Fibroblast of lung (primary cell): ENCODE results near the gene LHFPL2. TPM values are rescaled to one million over a fixed set of nuclear protein-coding genes. Genes with fewer than 3 reads are reported as not detected.

Experiments
- DNase-seq, 2 donors: peaks; one replicate each; pipeline versions ENCODE4 v3.0.0 to v3.0.0-alpha.2; 2010; ENCODE audit warnings: low read depth in 2 of 2
- H2AFZ ChIP-seq: 2 replicates; pipeline ENCODE4 v1.5.1; 2012; ENCODE audit warnings: low read length, control low read depth, inconsistent platforms
- H3K27ac ChIP-seq: 2 replicates; pipeline ENCODE4 v1.5.1; 2011; ENCODE audit warnings: low read length, control low read depth; ENCODE audit not compliant: insufficient read depth
- H3K27me3 ChIP-seq: 2 replicates; pipeline ENCODE4 v1.5.1; 2011; ENCODE audit warnings: mild to moderate bottlenecking, low read length; ENCODE audit not compliant: control insufficient read depth, insufficient read depth
- H3K36me3 ChIP-seq: 2 replicates; pipeline ENCODE4 v1.5.1; 2011; ENCODE audit warnings: low read length; ENCODE audit not compliant: control insufficient read depth, insufficient read depth
- H3K4me1 ChIP-seq: 2 replicates; pipeline ENCODE4 v1.5.1; 2011; ENCODE audit warnings: low read length; ENCODE audit not compliant: control insufficient read depth, insufficient read depth; ENCODE audit errors: extremely low read depth
- H3K4me2 ChIP-seq: 2 replicates; pipeline ENCODE4 v1.5.1; 2011; ENCODE audit warnings: low read length, control low read depth; ENCODE audit not compliant: insufficient read depth; ENCODE audit errors: extremely low read depth
- H3K4me3 ChIP-seq, 4 experiments: fragments of 200-600 bp in 1 of 4; sonication (generic) in 1 of 4; replicated peaks in 1 of 4; 2 replicates each; pipeline ENCODE4 v1.5.1; 2011 to 2016; ENCODE audit warnings: low read length in 4 of 4, low read depth in 3 of 4, mild to moderate bottlenecking in 3 of 4, control low read depth in 2 of 4, inconsistent platforms in 1 of 4, mixed read lengths in 1 of 4; ENCODE audit not compliant: insufficient read depth in 1 of 4; ENCODE audit errors: control extremely low read depth in 1 of 4
- H3K79me2 ChIP-seq: 2 replicates; pipeline ENCODE4 v1.5.1; 2012; ENCODE audit warnings: mild to moderate bottlenecking, low read length, inconsistent platforms; ENCODE audit not compliant: control insufficient read depth, insufficient read depth
- H3K9ac ChIP-seq: 2 replicates; pipeline ENCODE4 v1.5.1; 2011; ENCODE audit warnings: mild to moderate bottlenecking, low read length, control low read depth; ENCODE audit not compliant: insufficient read depth
- H3K9me3 ChIP-seq: 2 replicates; pipeline ENCODE4 v1.5.1; 2012; ENCODE audit warnings: low read depth, low read length; ENCODE audit not compliant: control insufficient read depth, insufficient read depth
- H4K20me1 ChIP-seq: 2 replicates; pipeline ENCODE4 v1.5.1; 2011; ENCODE audit warnings: low read length; ENCODE audit not compliant: control insufficient read depth, insufficient read depth; ENCODE audit errors: extremely low read depth
- EZH2 ChIP-seq: IDR thresholded peaks from 2 replicates; pipeline ENCODE4 v1.5.1; 2012; ENCODE audit warnings: low read length, control low read depth, mild to moderate bottlenecking; ENCODE audit errors: missing control alignments
- polyA plus RNA-seq, 2 donors: library from polyadenylated mRNA; depleted of rRNA in 1 of 2; stranded (reverse) in 1 of 2; unstranded in 1 of 2; fragments of >200 nt; gene quantifications; 2 replicates each; pipeline ENCODE4 v1.2.1, GENCODE V29; 2011 to 2012; ENCODE audit warnings: missing spikeins in 1 of 2
- total RNA-seq: library from RNA; depleted of rRNA; stranded (reverse); fragments of >200 nt; gene quantifications from 2 replicates; pipeline ENCODE4 v1.2.1, GENCODE V29; 2014
- TF ChIP-seq, protein P1 (sequence below), 2 donors: IDR thresholded peaks in 1 of 2; conservative IDR thresholded peaks in 1 of 2; 1 replicate in 1 of 2; 2 replicates in 1 of 2; pipeline ENCODE4 v1.5.1; 2011 to 2012; ENCODE audit warnings: low read length in 2 of 2, control low read depth in 1 of 2, inconsistent platforms in 1 of 2, low read depth in 1 of 2, mild to moderate bottlenecking in 1 of 2

The LHFPL2 gene
- total and polyA plus RNA-seq, 2 donors (not counting 1 experiment from before 2014, with no cell fraction given), result 13.7 to 51.4 TPM

DNA sequence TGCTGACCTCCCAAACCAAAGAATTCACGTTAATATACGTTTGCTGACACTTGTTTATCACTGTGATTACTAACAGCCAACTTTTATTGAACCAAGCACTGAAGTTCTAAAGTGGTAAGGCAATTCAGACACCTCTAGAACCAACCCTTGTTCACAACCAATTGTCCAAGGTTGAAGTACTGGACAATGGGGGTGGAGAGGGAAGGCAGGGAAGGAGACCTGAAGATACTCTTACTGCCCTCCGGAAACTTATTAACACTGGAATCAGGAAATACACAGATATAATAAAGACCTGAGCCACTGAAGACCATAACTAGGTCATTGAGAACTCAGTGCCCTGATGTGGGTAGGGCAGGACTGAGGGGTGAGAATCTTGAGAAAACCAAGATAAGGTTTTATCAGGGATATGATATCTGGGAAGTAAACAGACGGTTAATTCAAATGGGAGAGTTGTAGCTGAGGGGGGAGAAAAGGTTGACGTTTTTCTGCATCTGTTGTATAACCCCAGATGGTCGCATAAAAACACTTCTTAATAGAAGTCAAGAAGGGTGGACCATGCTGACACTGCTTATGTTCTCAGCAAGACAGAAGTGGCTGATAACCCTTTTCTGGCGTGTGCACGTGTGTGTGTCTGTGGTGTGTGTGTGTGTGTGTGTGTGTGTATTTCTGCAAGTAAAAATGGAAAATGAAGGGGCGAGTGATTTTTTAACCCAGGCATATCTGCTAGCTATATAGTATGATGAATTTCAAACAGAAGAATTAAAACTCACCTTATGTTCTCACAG lies 125.9 kb downstream of the LHFPL2 start:
- no peak for TF ChIP-seq EZH2
- TF ChIP-seq, protein P1, sequence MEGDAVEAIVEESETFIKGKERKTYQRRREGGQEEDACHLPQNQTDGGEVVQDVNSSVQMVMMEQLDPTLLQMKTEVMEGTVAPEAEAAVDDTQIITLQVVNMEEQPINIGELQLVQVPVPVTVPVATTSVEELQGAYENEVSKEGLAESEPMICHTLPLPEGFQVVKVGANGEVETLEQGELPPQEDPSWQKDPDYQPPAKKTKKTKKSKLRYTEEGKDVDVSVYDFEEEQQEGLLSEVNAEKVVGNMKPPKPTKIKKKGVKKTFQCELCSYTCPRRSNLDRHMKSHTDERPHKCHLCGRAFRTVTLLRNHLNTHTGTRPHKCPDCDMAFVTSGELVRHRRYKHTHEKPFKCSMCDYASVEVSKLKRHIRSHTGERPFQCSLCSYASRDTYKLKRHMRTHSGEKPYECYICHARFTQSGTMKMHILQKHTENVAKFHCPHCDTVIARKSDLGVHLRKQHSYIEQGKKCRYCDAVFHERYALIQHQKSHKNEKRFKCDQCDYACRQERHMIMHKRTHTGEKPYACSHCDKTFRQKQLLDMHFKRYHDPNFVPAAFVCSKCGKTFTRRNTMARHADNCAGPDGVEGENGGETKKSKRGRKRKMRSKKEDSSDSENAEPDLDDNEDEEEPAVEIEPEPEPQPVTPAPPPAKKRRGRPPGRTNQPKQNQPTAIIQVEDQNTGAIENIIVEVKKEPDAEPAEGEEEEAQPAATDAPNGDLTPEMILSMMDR (conservative IDR thresholded peaks at IDR 0.05 in 1 of 2, IDR thresholded peaks at IDR 0.05 in 1 of 2; ENCODE audit: low read depth in 1 of 2, low read length in 2 of 2), result no peak
- Histone ChIP-seq H3K4me3 (no peak overlapping the region), H3K4me1 (peaks cover 30% of the 10 kb centered on the region), H3K9me3 (no peaks in the 10 kb centered on the region), H4K20me1 (no peaks in the 10 kb centered on the region), H3K9ac (no peak overlapping the region), H3K36me3 (no peaks in the 10 kb centered on the region), H3K4me2 (no peak overlapping the region), H3K79me2 (no peaks in the 10 kb centered on the region), H3K27me3 (no peaks in the 10 kb centered on the region), H2AFZ (no peak overlapping the region), H3K27ac (no peak overlapping the region)
- DNase-seq, result no peak

DNA sequence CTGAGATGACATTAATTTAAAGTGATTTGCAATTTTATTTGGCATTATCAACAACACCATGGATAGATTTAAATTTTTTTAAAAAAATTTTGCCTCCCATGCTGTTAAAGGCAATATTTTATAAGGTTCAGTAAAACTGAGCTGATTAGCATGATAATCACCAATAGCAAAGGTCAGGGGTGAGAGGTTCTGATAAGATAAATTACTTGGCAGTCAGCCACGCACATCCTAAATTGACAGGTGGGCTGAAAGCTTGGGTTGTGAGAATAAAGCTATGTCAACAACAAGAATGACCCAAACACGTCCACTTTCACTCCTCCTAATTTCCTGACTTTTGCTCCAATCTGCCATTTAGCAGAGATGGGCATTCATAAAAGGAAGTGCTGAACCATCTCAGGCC lies 127.1 kb downstream of the LHFPL2 start:
- H3K4me1 ChIP-seq, result peaks cover 21% of the 10 kb centered on the region
- H4K20me1 ChIP-seq, result no peaks in the 10 kb centered on the region
- H3K36me3 ChIP-seq, result no peaks in the 10 kb centered on the region
- no peaks in the 10 kb centered on the region for H3K79me2 ChIP-seq
- H3K9ac ChIP-seq, result no peak overlapping the region
- no peak overlapping the region for H2AFZ ChIP-seq
- no peaks in the 10 kb centered on the region for H3K9me3 ChIP-seq
- no peak overlapping the region for H3K4me3 ChIP-seq
- TF ChIP-seq, protein P1 (conservative IDR thresholded peaks at IDR 0.05 in 1 of 2, IDR thresholded peaks at IDR 0.05 in 1 of 2; ENCODE audit: low read depth in 1 of 2, low read length in 2 of 2), result no peak
- TF ChIP-seq EZH2, result no peak
- no peak overlapping the region for H3K27ac ChIP-seq
- no peak for DNase-seq
- no peaks in the 10 kb centered on the region for H3K27me3 ChIP-seq
- H3K4me2 ChIP-seq, result no peak overlapping the region

DNA sequence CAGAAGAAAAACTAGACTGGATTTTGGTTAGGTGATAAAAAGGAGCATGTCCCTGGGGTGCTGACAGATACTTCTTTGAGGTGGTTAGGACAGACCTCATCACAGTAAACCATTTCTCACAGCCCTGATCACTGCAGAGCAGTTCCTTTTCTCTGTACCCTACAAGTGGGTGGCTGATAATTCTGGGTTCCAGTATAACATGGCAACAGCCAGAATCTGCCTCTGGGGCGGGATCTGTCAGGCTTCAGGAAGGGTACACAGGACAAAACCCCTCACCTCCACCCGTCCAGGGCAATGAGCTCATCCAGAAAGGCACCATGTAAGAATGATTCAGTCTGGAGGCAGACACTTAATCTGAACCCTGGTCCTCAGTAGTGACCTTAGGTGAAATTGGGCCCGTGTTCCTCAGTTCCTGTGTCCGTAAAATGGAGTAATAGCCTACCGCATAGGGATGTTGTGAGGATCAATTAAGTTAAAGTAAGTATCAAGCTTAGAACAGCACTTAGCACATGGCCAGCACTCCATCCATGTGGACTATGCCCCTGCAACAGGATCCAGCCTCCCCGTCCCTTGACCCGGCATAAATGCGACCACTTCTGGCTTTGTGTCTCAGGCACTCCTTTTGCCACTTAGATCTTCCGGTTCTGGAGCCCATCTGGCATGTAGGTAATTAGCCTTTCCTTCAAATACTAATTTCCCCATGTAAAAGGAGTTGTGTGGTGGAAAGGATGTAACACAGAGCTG lies 129.2 kb downstream of the LHFPL2 start:
- Histone ChIP-seq H3K4me1 (peaks cover 16% of the 10 kb centered on the region), H3K9ac (no peak overlapping the region), H2AFZ (no peak overlapping the region), H3K79me2 (no peaks in the 10 kb centered on the region), H3K9me3 (no peaks in the 10 kb centered on the region), H3K4me2 (no peak overlapping the region), H3K27ac (peak overlapping the region; percentile 96), H4K20me1 (no peaks in the 10 kb centered on the region), H3K4me3 (no peak overlapping the region), H3K36me3 (no peaks in the 10 kb centered on the region), H3K27me3 (no peaks in the 10 kb centered on the region)
- no peak for DNase-seq
- TF ChIP-seq, protein P1 (conservative IDR thresholded peaks at IDR 0.05 in 1 of 2, IDR thresholded peaks at IDR 0.05 in 1 of 2; ENCODE audit: low read depth in 1 of 2, low read length in 2 of 2), result no peak
- no peak for TF ChIP-seq EZH2
